ENCODE measurements around the gene HOXC10.

DNA sequence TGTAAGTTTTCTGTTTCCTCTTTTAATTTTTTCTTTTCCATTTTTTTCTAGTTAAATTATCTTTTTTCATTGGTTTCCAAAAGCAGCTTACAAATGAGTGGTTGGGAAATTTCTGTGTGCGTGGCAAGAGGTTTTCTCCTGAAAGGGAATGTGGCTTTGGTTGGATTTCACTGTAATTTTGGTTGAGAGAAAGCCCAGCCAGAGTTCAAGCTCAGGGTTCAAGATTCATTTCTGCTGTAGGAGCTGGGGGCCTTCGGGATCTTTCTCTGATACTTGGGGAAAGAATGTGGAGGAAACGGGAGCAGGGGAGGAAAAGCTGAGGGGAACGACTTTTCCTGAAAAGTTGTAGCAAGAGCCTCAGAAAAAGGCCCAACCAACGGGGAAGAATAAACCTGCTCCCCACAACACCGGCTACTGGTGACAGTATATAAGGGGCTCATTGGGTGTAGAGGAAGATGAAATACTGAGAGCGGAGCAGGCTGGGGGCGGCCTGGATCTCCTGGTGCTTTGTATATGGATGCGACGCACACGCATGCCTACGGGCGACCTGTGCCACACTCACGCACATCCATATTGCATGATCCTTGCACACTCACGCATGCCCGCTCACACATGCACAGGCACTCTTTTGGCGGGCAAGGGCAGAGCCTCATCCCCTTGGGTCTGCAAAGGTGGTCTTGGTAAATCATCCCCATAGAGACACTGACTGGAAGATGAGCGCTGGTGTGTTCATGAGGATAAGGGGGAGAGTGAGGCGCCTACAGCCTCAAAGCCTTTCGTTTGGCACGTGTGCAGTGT is 1.9 kb downstream of the HOXC10 start:
- TF ChIP-seq, protein P1, sequence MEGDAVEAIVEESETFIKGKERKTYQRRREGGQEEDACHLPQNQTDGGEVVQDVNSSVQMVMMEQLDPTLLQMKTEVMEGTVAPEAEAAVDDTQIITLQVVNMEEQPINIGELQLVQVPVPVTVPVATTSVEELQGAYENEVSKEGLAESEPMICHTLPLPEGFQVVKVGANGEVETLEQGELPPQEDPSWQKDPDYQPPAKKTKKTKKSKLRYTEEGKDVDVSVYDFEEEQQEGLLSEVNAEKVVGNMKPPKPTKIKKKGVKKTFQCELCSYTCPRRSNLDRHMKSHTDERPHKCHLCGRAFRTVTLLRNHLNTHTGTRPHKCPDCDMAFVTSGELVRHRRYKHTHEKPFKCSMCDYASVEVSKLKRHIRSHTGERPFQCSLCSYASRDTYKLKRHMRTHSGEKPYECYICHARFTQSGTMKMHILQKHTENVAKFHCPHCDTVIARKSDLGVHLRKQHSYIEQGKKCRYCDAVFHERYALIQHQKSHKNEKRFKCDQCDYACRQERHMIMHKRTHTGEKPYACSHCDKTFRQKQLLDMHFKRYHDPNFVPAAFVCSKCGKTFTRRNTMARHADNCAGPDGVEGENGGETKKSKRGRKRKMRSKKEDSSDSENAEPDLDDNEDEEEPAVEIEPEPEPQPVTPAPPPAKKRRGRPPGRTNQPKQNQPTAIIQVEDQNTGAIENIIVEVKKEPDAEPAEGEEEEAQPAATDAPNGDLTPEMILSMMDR (IDR thresholded peaks at IDR 0.05): no peak
- no peak for TF ChIP-seq EZH2 (IDR thresholded peaks at IDR 0.05; ENCODE audit: borderline replicate concordance, insufficient read depth, low read depth, low read length, poor library complexity, severe bottlenecking)
